Heart right ventricle (tissue), 16 donors: ENCODE data around the gene DTNB. TPM values are rescaled to one million over a fixed set of nuclear protein-coding genes. Genes with fewer than 3 reads are reported as not detected.

Experiments
- ATAC-seq, 8 donors: fragments of 200-7000 bp; cut with Tn5 transposase; one replicate each; pipeline ENCODE4 v1.9.1; 2020; ENCODE audit warnings: mild to moderate bottlenecking in 8 of 8, moderate library complexity in 8 of 8, moderate number of reproducible peaks in 1 of 8
- DNase-seq, 2 donors: peaks; one replicate each; pipeline ENCODE4 v3.0.0-alpha.2; 2020
- H3K27ac ChIP-seq, 10 donors: fragments of 200-600 bp; sonication (generic) in 2 of 10; one replicate each; pipeline versions ENCODE4 v1.5.0 to v1.8.0; 2020 to 2022; ENCODE audit warnings: mild to moderate bottlenecking in 3 of 10
- H3K27me3 ChIP-seq, 7 donors: fragments of 200-600 bp; one replicate each; pipeline ENCODE4 v1.8.0; 2021 to 2022; ENCODE audit warnings: mild to moderate bottlenecking in 2 of 7
- H3K36me3 ChIP-seq, 9 donors: fragments of 200-600 bp; sonication (generic) in 1 of 9; one replicate each; pipeline versions ENCODE4 v1.5.0 to v1.8.0; 2020 to 2022; ENCODE audit warnings: mild to moderate bottlenecking in 2 of 9
- H3K4me1 ChIP-seq, 9 donors: fragments of 200-600 bp; sonication (generic) in 1 of 9; one replicate each; pipeline versions ENCODE4 v1.5.0 to v1.8.0; 2020 to 2022; ENCODE audit warnings: mild to moderate bottlenecking in 4 of 9
- H3K4me3 ChIP-seq, 10 donors: fragments of 200-600 bp; sonication (generic) in 2 of 10; one replicate each; pipeline versions ENCODE4 v1.5.0 to v1.8.0; 2020 to 2022; ENCODE audit warnings: mild to moderate bottlenecking in 7 of 10, moderate library complexity in 2 of 10
- H3K9me3 ChIP-seq, 11 donors: fragments of 200-600 bp in 10 of 11; sonication (generic) in 2 of 11; one replicate each; pipeline versions ENCODE4 v1.5.0 to v1.8.0; 2013 to 2022; ENCODE audit warnings: mild to moderate bottlenecking in 2 of 11, control low read depth in 1 of 11, moderate library complexity in 1 of 11
- WGBS, 2 donors: extraction: QIAGEN DNeasy Blood & Tissue Kit; methylation state at CpG; one replicate each; pipeline ENCODE4 v1.1.7; 2013; ENCODE audit warnings: inconsistent platforms in 1 of 2; 5-methylcytosine and 5-hydroxymethylcytosine counted together
- intact Hi-C, 10 donors: fragments of 100-400 bp; cut with DNase I; formaldehyde crosslinking; loops; one replicate each; pipeline versions ENCODE4 v1.11.1 to v1.14.2; 2022
- polyA plus RNA-seq, 2 donors: library from polyadenylated mRNA; stranded (reverse); fragments of 200-250 nt; gene quantifications; one replicate each; pipeline ENCODE4 v1.2.3, GENCODE V29; 2013
- total RNA-seq, 10 donors: library from RNA; stranded (reverse); fragmentation: NEBNext Ultra II Directional in 3 of 10; extraction: Animal tissue kit (Norgen Biotek cat#: 25700) in 3 of 10; gene quantifications; one replicate each; pipeline versions ENCODE4 v1.2.1 to v1.2.4, GENCODE V29; 2021 to 2023
- TF ChIP-seq, protein P1 (sequence below), 9 donors: fragments of 200-600 bp; sonication (generic) in 2 of 9; IDR thresholded peaks; one replicate each; pipeline versions ENCODE4 v1.5.0 to v1.8.0; 2021 to 2022; ENCODE audit warnings: antibody characterized with exemption in 9 of 9, mild to moderate bottlenecking in 5 of 9, moderate library complexity in 1 of 9
- donor health status: Arrhythmogenic right ventricular cardiomyopathy.
- donor health status: ischemic (EF 13 %, LVEDD 7.1; RV severe dilation, severe dysfunction).
- donor health status: healthy with polysubstance abuse.
- donor health status: DM: no; HTN: yes; CAD: no.
- donor health status: DM: no; HTN: no; CAD: no.
- donor health status: ischemic (EF 25% LVEDD 6.9; RV normal size, moderate dysfunction).
- donor health status: ischemic (EF 25% LVEDD 5.7; RV mildly dilated, moderate dysfunction).
- donor health status: healthy.
- donor health status: DM: yes; HTN: yes; CAD: no.
- donor health status: Ischemic cardiomyopathy.
- donor health status: ischemic (EF 35%, LVEDD 5.7; RV mildly dilated, moderate dysfunction).
- donor health status: nonischemic (EF 11% LVEDD 7.7; RV severe dilation, severe dysfunction).
- donor health status: DM: yes; HTN: yes; CAD: no.
- donor health status: PGD.
- donor health status: ischemic (EF 29% LVEDD 5.4; RV normal size, mild dysfunction).
- donor health status: nonischemic (EF 23%, LVEDD 6.1; RV moderate dilation, normal function).

The DTNB gene
- total and polyA plus RNA-seq, 12 donors = 2.8 to 11.3 (median 7.8) TPM

DNA sequence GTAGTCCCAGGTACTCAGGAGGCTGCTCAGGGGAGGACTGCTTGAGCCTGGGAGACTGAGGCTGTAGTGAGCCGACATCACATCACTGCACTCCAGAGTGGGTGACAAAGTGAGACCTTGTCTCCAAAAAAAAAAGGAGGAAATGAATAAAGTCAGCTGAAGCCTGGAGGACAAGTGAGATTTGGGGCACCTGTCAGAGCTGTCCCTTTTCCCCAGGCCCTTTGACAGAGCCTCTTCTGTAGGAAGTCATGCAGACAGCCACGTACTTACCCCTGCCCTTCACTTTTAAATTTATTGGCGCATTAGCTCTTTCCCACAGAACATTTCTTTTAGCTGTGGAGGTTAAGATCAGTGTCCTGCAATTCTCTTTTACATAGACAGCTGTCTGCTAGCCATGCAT is 180.7 kb downstream of the DTNB start:
- no peaks in the 10 kb centered on the region for H3K27me3 ChIP-seq
- no peaks in the 10 kb centered on the region for H3K36me3 ChIP-seq
- DNase-seq = no peak
- no peak overlapping the region for H3K4me3 ChIP-seq
- TF ChIP-seq, protein P1, sequence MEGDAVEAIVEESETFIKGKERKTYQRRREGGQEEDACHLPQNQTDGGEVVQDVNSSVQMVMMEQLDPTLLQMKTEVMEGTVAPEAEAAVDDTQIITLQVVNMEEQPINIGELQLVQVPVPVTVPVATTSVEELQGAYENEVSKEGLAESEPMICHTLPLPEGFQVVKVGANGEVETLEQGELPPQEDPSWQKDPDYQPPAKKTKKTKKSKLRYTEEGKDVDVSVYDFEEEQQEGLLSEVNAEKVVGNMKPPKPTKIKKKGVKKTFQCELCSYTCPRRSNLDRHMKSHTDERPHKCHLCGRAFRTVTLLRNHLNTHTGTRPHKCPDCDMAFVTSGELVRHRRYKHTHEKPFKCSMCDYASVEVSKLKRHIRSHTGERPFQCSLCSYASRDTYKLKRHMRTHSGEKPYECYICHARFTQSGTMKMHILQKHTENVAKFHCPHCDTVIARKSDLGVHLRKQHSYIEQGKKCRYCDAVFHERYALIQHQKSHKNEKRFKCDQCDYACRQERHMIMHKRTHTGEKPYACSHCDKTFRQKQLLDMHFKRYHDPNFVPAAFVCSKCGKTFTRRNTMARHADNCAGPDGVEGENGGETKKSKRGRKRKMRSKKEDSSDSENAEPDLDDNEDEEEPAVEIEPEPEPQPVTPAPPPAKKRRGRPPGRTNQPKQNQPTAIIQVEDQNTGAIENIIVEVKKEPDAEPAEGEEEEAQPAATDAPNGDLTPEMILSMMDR (IDR thresholded peaks at IDR 0.05) = no peak
- H3K9me3 ChIP-seq = no peaks in the 10 kb centered on the region
- 91 to 92% methylated on average over 3 of the region's 3 CpGs for WGBS, 2 donors
- H3K4me1 ChIP-seq = peaks cover 0 to 19% (median 0%) of the 10 kb centered on the region in 9 donors
- no peak for ATAC-seq
- peak overlapping the region in 1 of 10 donors; percentile 1 for H3K27ac ChIP-seq
- intact Hi-C loops = no loop called here

DNA sequence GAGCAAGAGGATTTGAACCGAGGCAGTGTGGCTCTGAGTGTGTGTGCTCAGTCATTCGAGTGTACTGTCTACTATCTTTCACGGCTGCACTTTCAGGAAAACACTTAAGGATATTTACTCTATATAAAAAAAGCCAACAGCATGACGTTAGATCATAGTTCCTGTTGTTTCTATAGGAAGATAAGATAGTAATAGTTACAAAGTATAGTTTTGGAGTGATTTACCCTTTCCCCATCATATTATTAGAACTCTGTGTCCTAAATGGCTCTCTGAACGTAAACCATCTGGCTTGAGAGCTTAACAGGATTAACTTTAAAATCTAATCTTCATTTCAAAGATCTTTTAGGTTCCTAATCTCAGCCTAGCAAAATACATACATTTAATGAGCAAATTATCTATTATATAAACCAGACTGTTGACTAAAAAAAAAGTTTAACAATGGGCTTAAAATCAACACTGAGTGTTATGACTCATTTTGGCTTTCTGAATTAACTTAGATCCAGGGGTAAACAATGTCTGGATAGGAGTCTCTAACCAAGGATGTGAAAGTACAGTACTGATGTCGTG is 181.3 kb downstream of the DTNB start:
- intact Hi-C loops = no loop called here

DNA sequence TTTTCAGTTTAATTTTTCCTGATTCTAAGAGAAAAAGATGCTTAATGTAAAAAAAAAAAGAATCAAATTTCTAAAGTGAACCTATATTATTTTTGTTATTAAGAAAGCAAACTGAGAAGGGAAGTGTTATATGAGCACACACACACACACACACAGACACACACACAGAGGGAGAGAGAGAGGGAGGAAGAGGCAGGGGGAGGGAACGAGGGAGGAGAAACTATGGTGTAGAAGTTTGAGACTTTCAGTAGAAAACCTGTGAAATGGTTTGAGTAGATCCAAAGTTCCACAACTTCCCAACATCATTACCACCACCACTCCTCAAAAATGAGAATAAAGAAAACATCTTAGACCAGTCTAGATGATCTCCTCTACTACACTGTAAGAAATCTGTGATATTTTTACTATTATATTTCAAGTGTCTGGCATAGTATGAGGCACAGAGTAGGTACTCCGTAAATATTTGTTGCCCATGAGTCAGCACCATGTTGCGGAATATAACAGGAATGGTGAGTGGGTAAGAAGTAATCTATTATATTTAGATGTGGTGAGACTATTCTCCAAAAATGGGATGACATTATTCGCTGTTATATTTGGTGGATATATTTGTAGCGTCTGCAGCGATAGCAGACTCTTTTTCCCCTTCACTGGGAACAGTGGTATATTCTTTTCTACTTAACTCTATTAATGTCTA is 182.2 kb downstream of the DTNB start:
- Histone ChIP-seq H3K27ac (peak overlapping the region in 1 of 10 donors; percentile 61), H3K9me3 (no peaks in the 10 kb centered on the region), H3K4me1 (peaks cover 0 to 19% (median 0%) of the 10 kb centered on the region in 9 donors), H3K27me3 (no peaks in the 10 kb centered on the region), H3K4me3 (no peak overlapping the region), H3K36me3 (no peaks in the 10 kb centered on the region)
- DNase-seq (no peak), ATAC-seq (peak in 5 of 8 donors; percentile 27 to 89 (median 67))
- intact Hi-C loops = no loop called here
- WGBS, 2 donors = 85 to 89% methylated on average over 6 of the region's 6 CpGs
- TF ChIP-seq, protein P1 (IDR thresholded peaks at IDR 0.05) = no peak

More for the DNA sequence above, 181.3 kb downstream of the DTNB start:
- Histone ChIP-seq H3K27me3 (no peaks in the 10 kb centered on the region), H3K9me3 (no peaks in the 10 kb centered on the region), H3K4me3 (no peak overlapping the region), H3K4me1 (peaks cover 0 to 19% (median 0%) of the 10 kb centered on the region in 9 donors), H3K36me3 (no peaks in the 10 kb centered on the region), H3K27ac (peak overlapping the region in 1 of 10 donors; percentile 61)
- 64 to 65% methylated on average over 6 of the region's 6 CpGs for WGBS, 2 donors
- DNase-seq (no peak), ATAC-seq (no peak)
- TF ChIP-seq, protein P1 (IDR thresholded peaks at IDR 0.05) = no peak

DNA sequence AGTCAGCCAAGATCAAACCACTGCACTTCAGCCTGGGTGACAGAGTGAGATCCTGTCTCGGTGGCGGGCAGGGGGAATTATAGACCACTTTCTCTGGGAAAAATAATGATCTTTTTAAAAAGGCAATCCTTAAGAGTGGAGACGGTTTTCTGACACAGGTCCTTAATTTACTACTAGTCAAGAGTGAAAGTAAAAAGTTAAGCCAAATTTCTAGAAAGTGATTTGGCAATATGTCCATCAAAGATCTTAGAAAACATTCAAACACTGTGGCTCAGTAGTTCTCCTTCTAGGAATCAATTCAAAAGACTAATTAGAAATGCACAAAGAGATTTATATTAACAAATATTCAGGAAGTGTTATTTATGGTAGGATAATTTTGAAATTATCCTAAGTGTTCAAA is 183.2 kb downstream of the DTNB start:
- H3K36me3 ChIP-seq = no peaks in the 10 kb centered on the region
- no peak overlapping the region for H3K4me3 ChIP-seq
- ATAC-seq = no peak
- TF ChIP-seq, protein P1 (IDR thresholded peaks at IDR 0.05) = no peak
- H3K27me3 ChIP-seq = no peaks in the 10 kb centered on the region
- H3K4me1 ChIP-seq = peaks cover 0 to 19% (median 0%) of the 10 kb centered on the region in 9 donors
- intact Hi-C loops = no loop called here
- no peak overlapping the region for H3K27ac ChIP-seq
- H3K9me3 ChIP-seq = no peaks in the 10 kb centered on the region
- no peak for DNase-seq
- WGBS, 2 donors = 80 to 90% methylated on average over 3 of the region's 3 CpGs
